Femur (tissue), 1 donor: Measurements from ENCODE around the gene ASCC1.
A peak's percentile ranks its signal among the peaks of the same experiment; 100 is the strongest.
"Not testable (repeated sequence)": the region's sequence is repeated elsewhere in the genome, so short reads cannot be mapped to it uniquely, and the experiment has no call there.

ENCODE experiments used
- DNase-seq: peaks from one replicate; pipeline ENCODE4 v3.0.0-alpha.2; 2017

ASCC1 gene, protein sequence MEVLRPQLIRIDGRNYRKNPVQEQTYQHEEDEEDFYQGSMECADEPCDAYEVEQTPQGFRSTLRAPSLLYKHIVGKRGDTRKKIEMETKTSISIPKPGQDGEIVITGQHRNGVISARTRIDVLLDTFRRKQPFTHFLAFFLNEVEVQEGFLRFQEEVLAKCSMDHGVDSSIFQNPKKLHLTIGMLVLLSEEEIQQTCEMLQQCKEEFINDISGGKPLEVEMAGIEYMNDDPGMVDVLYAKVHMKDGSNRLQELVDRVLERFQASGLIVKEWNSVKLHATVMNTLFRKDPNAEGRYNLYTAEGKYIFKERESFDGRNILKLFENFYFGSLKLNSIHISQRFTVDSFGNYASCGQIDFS

DNA sequence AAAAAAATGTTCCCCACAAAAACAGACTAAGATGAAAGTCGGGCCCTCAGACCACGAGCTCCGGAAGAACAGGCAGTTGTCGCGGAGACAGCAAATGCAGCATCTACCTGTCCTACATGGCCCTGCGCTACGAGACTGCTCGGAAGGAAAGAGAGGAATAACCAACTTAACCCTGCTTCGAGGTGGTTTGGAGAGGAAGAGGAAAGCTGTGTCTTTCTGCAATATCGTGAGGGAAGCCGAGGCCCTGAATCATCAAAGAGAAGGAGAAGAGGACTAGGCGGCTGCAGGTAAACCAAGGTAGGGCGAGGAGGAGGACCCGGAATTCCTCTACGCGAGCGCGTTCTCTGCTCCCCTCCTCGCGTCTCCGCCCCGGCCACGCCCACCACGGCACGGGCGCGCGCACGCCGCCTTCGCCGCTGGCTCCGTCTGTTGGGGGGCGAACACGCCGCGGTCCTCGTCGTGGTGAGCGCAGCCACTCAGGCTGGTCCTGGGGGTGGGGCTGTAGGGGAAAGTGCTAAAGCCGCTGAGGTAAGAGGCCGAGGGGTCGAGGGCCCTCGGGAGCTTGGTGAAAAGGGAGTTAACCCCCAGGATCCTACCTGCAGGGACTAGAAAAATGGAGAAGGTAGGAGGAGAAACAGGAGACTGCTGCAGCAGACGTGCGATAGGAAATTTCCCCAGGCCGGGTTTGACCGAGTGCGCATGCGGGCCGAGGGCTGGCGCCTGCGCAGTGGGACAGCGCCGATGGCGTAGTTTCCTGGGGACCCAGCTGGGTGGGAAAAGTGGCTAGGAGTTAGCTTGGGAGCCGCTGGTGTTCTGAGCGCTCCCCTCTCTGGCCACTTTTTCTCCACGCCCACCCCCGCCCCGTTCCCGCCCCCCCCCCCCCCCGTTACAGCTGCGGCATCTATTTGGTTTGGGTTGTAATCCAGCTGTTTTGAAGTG is at the start of gene ASCC1, which contains the start of gene ANAPC16:
Gene ASCC1 (minus strand): TSS at position 666 of the 939 bp plus-strand sequence. CDS start 2,978 bp downstream, outside the sequence.
Gene ANAPC16 (plus strand): TSS at position 402 of the 939 bp plus-strand sequence. CDS start 7,903 bp downstream, outside the sequence.
- DNase-seq, result peak; percentile 97

GRCh38 chr10:72265508-72265907 is 49.4 kb upstream of the ASCC1 start:
- DNase-seq, result no peak

- DNase-seq, result no peak
Measured at GRCh38 chr10:72264536-72264935, 48.5 kb upstream of the ASCC1 start.

- no peak for DNase-seq
Measured at GRCh38 chr10:72263613-72264241, 47.7 kb upstream of the ASCC1 start.

DNA sequence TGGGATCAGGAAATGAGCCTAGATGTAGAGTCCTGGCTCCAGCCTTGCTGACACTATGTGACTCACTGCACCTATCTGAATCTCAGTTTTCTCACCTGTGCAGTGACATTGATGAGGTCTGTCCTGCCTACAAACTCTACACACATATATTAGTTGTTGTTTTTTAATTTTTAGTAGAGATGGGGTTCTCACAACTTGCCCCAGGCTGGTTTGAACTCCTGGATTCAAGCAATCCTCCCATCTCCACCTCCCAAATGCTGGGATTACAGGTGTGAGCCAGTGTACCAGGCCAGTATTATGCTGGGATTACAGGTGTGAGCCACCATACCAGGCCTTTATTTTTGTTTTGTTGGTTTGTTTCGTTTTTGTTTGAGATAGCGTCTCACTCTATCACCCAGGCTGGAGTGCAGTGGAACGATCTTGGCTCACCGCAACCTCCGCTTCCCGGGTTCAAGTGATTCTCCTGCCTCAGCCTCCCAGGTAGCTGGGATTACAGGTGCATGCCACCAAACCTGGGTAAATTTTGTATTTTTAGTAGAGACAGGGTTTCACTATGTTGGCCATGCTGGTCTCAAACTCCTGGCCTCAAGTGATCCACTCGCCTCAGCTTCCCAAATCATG is 45.8 kb upstream of the ASCC1 start:
- DNase-seq, result no peak

- peak; percentile 92 for DNase-seq
Measured at GRCh38 chr10:72260976-72261783, 45.1 kb upstream of the ASCC1 start.

DNA sequence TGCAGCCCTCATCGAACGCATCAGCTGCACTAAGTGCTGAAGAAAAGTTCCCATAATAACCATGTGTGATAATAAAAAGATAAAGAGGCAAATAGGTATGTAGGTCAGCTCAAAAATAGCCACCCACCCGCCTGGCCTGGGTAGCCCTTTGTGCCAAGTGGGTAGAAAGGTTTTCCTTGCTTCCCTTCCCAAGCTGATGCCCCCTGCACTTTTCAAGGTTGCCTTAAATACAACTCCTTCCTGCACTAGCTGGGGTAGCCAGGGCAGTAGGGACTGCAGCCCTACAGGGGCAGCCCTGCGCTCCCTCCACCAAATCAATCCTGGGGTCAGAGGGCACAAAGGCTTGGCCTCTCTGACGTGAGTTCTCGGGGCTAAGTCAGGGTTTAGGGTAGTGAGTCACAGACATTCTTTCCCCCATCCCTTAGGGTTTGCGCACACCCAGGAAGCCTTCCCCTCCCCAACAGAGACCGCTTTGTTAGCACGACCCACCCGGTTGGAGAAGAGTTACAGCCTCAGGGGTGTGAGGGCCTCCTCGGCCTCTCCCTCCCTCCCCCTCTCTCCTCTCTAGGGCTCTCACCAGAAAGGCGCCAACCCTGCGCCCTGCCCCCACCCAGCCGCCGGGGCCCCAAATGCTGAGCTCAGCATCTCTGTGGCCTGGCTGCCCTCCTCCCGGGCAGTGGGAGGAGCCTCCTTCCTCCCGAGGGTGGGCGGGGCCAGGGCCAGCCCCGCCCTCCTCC is 44.3 kb upstream of the ASCC1 start:
- no peak for DNase-seq

GRCh38 chr10:72259491-72260238 is 43.6 kb upstream of the ASCC1 start:
- DNase-seq, result peak; percentile 82

DNA sequence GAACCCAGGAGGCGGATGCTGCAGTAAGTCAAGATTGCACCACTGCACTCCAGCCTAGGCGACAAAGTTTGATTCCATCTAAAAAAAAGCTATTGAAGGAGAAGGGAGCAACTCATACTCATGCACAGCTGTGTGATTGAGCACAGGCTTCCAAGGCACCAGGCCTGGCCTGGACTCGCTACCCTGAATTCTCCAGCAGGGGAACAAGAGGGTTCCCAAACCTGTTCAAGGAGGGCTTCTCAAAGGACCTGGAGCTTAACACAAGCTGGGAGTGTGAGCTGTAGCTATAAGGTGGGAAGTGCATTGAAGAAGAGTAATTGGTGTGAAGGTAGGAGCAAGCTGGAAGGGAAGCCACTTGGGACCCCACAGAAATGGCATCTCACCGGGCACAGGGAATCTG is 42.5 kb upstream of the ASCC1 start:
- no peak for DNase-seq

DNA sequence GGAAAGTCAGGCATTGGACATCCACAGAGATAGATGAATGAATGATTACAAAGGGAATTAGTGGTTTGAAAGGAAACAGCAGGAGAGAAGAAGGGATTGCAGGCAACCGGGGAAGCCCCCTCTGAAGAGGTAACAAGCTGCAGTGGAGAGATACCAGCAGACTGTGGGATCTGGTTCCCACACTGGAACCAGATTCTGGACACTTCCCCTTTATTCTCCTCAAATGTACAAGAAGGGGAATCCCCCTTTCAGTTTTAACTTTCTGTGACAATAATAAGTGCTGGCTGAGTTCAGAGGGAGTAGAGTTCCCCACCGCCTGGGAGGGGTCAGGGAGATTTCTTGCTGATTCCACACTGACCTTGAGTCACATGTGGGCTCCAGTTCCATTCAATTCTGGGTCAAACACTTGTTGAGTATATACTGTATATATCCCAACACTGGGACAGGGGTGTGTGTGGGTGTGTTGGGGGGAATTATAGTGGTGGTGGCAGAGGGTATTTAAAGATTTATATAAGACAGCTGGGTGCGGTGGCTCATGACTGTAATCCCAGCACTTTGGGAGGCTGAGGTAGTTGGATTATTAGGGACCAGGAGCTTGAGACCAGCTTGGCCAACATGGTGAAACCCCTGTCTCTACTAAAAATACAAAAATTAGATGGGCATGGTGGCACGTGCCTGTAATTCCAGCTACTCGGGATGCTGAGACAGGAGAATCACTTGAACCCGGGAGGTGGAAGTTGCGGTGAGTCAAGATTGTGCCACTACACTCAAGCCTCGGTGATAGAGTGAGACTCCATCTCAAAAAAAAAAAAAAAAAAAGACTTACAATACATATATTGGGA is 41.2 kb upstream of the ASCC1 start:
- DNase-seq, result no peak

DNA sequence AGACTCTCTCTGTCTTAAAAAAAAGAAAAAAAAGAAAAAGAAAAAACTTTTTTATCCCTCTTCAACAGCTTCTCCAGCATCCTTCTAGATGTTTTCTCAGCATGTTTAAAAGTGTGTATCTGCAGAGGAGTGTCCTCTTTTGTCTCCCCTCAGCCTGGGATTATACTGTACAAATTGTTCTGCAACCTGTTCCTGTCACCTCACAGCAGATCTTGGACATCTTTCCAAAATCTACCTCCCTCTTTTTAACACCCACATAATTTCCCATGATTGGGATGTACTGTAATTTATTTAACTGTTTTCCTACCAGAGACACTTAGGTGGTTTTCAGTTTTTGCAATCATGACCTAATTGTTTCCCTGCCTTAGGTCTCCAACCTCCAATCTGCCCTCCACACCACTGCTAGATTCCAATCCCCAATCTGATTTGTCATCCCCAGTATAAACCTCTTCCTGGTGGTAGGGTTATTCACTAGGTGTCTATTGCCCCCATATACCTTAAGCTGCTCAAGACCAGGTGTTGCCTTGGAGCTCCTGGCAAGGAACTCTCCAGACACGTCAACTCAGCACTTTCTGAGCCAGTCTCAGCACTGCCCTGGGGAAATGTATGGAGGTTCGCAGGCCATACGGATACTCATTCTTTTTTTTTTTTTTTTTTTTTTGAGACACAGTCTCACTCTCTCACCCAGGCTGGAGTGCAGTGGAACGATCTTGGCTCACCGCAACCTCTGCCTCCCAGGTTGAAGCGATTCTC is 40.1 kb upstream of the ASCC1 start:
- DNase-seq, result no peak

- DNase-seq, result peak; percentile 89
Measured at GRCh38 chr10:72254813-72255568, 38.9 kb upstream of the ASCC1 start.

GRCh38 chr10:72253578-72253977 is 37.5 kb upstream of the ASCC1 start:
- DNase-seq, result peak; percentile 68

DNA sequence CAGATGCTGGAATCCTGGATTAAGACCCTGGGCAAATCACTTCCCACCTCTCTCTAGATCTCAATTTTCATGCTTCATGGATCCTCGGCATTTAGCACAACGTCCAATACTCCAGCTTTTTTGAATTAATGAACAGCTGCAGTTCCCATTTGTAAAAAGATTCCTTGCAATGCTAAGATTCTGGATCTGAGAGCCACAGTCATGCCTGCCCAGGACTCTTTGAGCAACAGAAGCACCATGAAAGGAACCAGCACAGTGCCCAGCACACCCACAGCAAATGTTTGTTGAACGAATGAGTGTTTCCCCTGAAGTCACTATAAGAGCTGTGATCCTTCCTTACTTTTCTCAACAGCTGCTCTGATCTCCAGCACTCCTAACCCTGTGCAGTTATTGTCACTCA is 36.9 kb upstream of the ASCC1 start:
- no peak for DNase-seq

GRCh38 chr10:72251635-72252034 is 35.6 kb upstream of the ASCC1 start:
- DNase-seq, result no peak

GRCh38 chr10:72250666-72251065 is 34.6 kb upstream of the ASCC1 start:
- DNase-seq, result peak; percentile 91

DNA sequence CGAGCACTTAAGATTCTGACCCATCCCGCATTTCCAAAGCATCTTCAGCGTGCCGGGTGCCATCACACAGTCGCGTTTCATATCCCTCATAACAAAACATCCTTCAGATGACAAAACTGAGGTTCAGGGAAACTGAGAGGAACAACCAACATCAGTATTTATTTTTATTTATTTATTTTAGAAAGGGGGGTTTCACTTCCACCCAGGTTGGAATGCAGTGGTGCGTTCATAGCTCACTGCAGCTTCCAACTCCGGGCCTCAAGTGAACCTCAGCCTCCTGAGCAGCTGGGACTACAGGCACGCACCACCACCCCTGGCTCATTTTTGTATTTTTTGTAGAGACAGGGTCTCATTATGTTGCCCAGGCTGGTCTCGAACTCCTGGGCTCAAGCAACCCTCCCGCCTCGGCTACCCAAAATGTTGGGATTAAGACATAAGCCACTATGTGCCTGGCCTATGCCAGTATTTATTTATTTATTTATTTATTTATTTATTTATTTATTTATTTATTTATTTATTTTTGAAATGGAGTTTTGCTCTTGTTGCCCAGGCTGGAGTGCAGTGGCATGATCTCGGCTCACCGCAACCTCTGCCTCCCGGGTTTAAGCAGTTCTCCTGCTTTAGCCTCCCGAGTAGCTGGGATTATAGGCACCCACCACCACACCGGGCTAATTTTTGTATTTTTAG is 33.2 kb upstream of the ASCC1 start:
- DNase-seq, result not testable (repeated sequence)
